Tibial nerve (tissue), 3 donors: ENCODE data around the gene KIAA1586.

ENCODE experiments used
- POLR2A ChIP-seq, 2 donors: fragments of 450-650 bp; IDR thresholded peaks; one replicate each; pipeline ENCODE4 v1.6.1; 2017; ENCODE audit warnings: antibody characterized with exemption in 2 of 2, mild to moderate bottlenecking in 2 of 2, moderate library complexity in 2 of 2
- TF ChIP-seq, protein P1 (sequence below), 5 experiments: fragments of 200-600 bp in 3 of 5; fragments of 450-650 bp in 2 of 5; sonication (generic) in 3 of 5; IDR thresholded peaks; one replicate each; pipeline ENCODE4 v1.5.1; 2016 to 2019; ENCODE audit warnings: antibody characterized with exemption in 5 of 5, mild to moderate bottlenecking in 3 of 5, moderate library complexity in 2 of 5

DNA sequence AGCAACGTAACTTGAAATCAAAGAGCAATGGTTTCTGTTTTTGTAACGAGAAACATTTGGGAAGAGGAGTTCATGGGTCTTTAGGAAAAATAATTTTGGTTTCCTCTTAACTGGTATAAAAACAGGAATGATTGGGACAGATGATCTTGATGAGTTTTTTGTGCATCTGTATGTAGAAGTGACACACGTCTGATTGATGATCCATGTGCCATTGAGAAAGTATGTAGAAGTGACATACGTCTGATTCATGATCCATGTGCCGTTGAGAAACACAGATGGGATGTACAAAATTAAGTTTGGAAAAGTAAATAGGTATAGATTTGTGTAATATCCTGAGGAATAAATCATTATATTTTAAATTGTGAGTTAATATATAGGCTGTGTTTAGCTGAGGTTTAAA, 2.1 kb downstream of the KIAA1586 start:
- TF ChIP-seq, protein P1, sequence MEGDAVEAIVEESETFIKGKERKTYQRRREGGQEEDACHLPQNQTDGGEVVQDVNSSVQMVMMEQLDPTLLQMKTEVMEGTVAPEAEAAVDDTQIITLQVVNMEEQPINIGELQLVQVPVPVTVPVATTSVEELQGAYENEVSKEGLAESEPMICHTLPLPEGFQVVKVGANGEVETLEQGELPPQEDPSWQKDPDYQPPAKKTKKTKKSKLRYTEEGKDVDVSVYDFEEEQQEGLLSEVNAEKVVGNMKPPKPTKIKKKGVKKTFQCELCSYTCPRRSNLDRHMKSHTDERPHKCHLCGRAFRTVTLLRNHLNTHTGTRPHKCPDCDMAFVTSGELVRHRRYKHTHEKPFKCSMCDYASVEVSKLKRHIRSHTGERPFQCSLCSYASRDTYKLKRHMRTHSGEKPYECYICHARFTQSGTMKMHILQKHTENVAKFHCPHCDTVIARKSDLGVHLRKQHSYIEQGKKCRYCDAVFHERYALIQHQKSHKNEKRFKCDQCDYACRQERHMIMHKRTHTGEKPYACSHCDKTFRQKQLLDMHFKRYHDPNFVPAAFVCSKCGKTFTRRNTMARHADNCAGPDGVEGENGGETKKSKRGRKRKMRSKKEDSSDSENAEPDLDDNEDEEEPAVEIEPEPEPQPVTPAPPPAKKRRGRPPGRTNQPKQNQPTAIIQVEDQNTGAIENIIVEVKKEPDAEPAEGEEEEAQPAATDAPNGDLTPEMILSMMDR (IDR thresholded peaks at IDR 0.05) = no peak
- no peak for TF ChIP-seq POLR2A (IDR thresholded peaks at IDR 0.05)
